IPS DF 4.7 (cell line): ENCODE data around the gene ELFN1.

Source experiments
- DNase-seq: peaks from one replicate; pipeline ENCODE4 v3.0.0-alpha.2; 2013; ENCODE audit warnings: low spot score; ENCODE audit errors: extremely low read depth

Gene ELFN1

GRCh38 chr7:1725199-1725690 is 55.2 kb downstream of the ELFN1 start:
- no peak for DNase-seq

GRCh38 chr7:1725766-1726630 is 55.9 kb downstream of the ELFN1 start:
- no peak for DNase-seq

DNA sequence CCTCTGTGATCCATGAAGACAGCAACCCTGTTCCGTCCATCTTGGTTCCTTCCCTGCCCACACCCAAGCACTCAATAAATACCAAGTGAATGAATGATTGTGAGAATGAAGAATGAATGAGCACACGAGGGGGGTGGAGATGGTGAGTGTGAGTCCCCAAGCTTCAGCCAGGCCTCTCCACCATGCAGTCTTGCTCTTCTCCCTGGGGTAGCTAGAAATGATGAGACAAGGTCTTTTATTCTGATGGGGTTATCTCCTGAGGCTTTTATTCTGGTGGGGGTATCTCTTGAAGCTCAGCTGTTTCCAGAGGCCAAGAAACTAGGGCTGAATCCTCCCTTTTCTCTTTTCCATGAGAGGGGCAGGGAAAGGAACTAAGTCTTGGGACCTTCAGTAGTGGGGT is 57.0 kb downstream of the ELFN1 start:
- no peak for DNase-seq

- no peak for DNase-seq
Observed at GRCh38 chr7:1727812-1728570, 57.9 kb downstream of the ELFN1 start.

- DNase-seq = no peak
Observed at GRCh38 chr7:1729183-1729582, 59.1 kb downstream of the ELFN1 start.

- DNase-seq = no peak
Observed at GRCh38 chr7:1729773-1730172, 59.7 kb downstream of the ELFN1 start.

- no peak for DNase-seq
Observed at GRCh38 chr7:1732072-1732471, 62.0 kb downstream of the ELFN1 start.

DNA sequence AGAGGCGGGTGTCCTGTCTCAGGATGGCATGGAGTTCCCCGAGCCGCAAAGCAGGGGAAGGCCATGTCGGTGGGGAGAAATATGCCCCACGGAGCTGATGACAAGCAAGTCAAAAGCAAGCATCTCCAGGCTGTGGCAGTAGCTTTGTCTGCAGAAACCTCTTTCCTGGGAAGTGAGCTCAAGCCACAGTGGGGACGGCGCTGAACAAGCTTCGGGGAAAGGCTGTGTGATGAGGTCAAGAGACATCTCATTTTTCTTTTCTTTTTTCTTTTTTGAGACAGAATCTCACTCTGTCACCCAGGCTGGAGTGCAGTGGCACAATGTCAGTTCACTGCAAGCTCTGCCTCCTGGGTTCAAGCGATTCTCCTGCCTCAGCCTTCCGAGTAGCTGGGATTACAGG is 62.6 kb downstream of the ELFN1 start:
- DNase-seq = no peak

GRCh38 chr7:1733206-1733907 is 63.3 kb downstream of the ELFN1 start:
- DNase-seq = no peak

GRCh38 chr7:1733908-1734730 is 64.0 kb downstream of the ELFN1 start:
- no peak for DNase-seq

- no peak for DNase-seq
Observed at GRCh38 chr7:1735262-1735661, 65.2 kb downstream of the ELFN1 start.

- no peak for DNase-seq
Observed at GRCh38 chr7:1735806-1736483, 65.9 kb downstream of the ELFN1 start.

DNA sequence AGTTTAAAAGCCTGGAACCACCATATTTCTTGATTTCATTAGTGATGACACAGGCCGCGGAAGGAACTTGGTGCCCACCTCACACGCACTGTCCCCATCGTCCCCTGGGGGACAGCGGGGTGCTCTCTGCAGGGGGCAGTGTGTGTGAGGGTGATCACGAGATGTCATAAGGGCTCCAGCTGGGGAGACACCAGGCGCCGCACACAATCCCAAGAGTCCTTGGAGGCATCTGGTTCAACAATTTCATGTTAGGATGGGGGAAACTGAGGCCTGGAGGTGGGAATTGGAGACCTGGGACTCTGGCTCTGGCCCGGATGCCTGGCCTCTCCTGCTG is 66.4 kb downstream of the ELFN1 start:
- DNase-seq = no peak

- no peak for DNase-seq
Observed at GRCh38 chr7:1736830-1737229, 66.8 kb downstream of the ELFN1 start.

DNA sequence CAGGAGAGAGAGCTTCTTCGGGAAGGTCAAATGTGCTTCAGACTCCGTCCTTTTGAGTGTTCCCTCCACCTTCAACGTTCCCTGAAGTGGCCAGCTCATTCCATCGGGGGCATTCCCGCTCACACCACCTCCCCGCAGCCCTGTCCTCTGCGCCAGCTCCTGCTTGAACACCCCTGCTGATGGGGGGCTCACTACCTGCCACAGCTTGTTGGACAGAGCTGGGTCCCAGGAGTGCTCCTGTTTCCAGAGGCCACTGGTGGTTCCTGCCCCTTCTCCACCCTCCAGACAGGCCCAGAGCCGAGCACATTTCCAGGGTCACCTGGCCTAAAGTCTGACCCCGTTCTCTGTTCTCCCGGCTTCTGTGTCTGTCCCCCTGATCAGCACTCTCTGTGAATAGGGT is 67.4 kb downstream of the ELFN1 start:
- no peak for DNase-seq

GRCh38 chr7:1737956-1738355 is 67.9 kb downstream of the ELFN1 start:
- no peak for DNase-seq

- DNase-seq = no peak
Observed at GRCh38 chr7:1738511-1738910, 68.4 kb downstream of the ELFN1 start.

GRCh38 chr7:1738956-1739355 is 68.9 kb downstream of the ELFN1 start:
- no peak for DNase-seq

GRCh38 chr7:1739593-1739992 is 69.5 kb downstream of the ELFN1 start:
- no peak for DNase-seq

DNA sequence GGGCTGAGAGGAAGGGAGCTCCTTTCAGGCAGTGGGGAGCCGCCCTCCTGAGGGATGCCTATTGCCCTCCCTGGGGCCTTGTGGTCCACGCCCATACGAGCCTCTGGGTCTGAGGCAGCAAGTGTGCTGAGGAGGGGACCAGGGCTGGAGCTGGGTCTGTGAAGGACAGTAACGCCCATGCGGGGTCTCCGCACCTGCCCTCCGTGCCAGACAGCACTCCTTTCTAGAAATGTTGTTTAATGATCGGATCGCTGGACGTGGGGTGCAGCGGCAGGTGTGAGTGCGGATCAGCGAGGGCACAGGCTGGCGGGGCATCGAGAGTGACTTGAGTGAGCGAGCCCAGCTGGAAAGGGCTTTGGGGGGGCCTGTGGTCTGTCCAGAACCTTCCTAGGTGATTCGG is 70.1 kb downstream of the ELFN1 start:
- no peak for DNase-seq

GRCh38 chr7:1741246-1741645 is 71.2 kb downstream of the ELFN1 start:
- no peak for DNase-seq
